Airway epithelial cell (primary cell): ENCODE measurements around the gene TSHB. TPM values are rescaled to one million over a fixed set of nuclear protein-coding genes. Genes with fewer than 3 reads are reported as not detected.

Experiments used
- total RNA-seq: library from RNA; depleted of rRNA; stranded (reverse); fragments of >200 nt; gene quantifications from 2 replicates; pipeline ENCODE4 v1.2.3, GENCODE V29; 2015

Gene TSHB
- not detected in 2 replicates for total RNA-seq

GRCh38 chr1:115029526-115029925 lies at the start of gene TSHB:
TSHB (plus strand) TSS chr1:115029826; CDS start chr1:115033363, 3,537 bp downstream.

Other genes starting within 250 kb of the TSHB start
- 25.4 and 49.9 TPM in 2 replicates for gene SIKE1, start 249.1 kb upstream of the TSHB start, total RNA-seq
- not detected in 2 replicates for gene SYCP1, start 175.0 kb upstream of the TSHB start, total RNA-seq
- gene TSPAN2, start 59.7 kb downstream of the TSHB start, total RNA-seq, result 0.14 and 0.28 TPM in 2 replicates